HepG2 (cell line): ENCODE results near the gene AGXT. TPM values are rescaled to one million over a fixed set of nuclear protein-coding genes. Genes with fewer than 3 reads are reported as not detected.

ENCODE experiments used
- ATAC-seq: fragments of 200-7000 bp; cut with Tn5 transposase; 3 replicates; pipeline ENCODE4 v1.9.1; 2020; ENCODE audit warnings: mild to moderate bottlenecking, moderate library complexity
- BruUV-seq: library from RNA; stranded (reverse); fragments of 400-500 nt; replicated peaks from 2 replicates; lab custom pipeline; 2021; lab: Mats Ljungman, UMichigan
- CTCF ChIA-PET: fragments of 300-600 bp; formaldehyde crosslinking; extraction: SDS; loops from one replicate; lab custom pipeline; 2021; ENCODE audit warnings: low total read pairs, inconsistent platforms, low intra/inter-chr PET ratio; lab: Yijun Ruan, JAX
- POLR2A ChIA-PET: fragments of 350-600 bp; sonication (Branson Sonifier 250); formaldehyde crosslinking; loops from one replicate; lab custom pipeline; 2020; ENCODE audit warnings: antibody characterized with exemption, inconsistent platforms; lab: Yijun Ruan, JAX
- DNase-seq: peaks from one replicate; pipeline ENCODE4 v3.0.0-alpha.2; 2015; ENCODE audit warnings: low spot score
- FAIRE-seq: peaks from 3 replicates; lab custom pipeline; 2011; peaks lifted over from hg19 to GRCh38; lab: Jason Lieb, UNC
- H2AFZ ChIP-seq: one replicate; pipeline ENCODE4 v1.6.1; 2011; ENCODE audit warnings: low read length, inconsistent platforms
- H3K27ac ChIP-seq: fragments of 300-600 bp; 3 replicates; pipeline ENCODE4 v1.8.0; 2011; ENCODE audit warnings: mixed run types, mild to moderate bottlenecking, mixed read lengths, low read length, inconsistent platforms; ENCODE audit not compliant: insufficient read depth; ENCODE audit errors: extremely low read length
- H3K27me3 ChIP-seq, 2 experiments: fragments of 200-600 bp in 1 of 2; 2 replicates in 1 of 2; 3 replicates in 1 of 2; pipeline versions ENCODE4 v1.6.0 to v1.8.0; 2011; ENCODE audit warnings: low read length in 2 of 2, mild to moderate bottlenecking in 2 of 2, moderate library complexity in 2 of 2, inconsistent platforms in 1 of 2; ENCODE audit not compliant: insufficient read depth in 2 of 2, control insufficient read depth in 1 of 2
- H3K36me3 ChIP-seq, 2 experiments: fragments of 200-600 bp in 1 of 2; replicated peaks in 1 of 2; 2 replicates in 1 of 2; 3 replicates in 1 of 2; pipeline versions ENCODE4 v1.5.1 to v1.8.0; 2011; ENCODE audit warnings: low read length in 2 of 2, inconsistent platforms in 1 of 2; ENCODE audit not compliant: insufficient read depth in 2 of 2, control insufficient read depth in 1 of 2
- H3K4me1 ChIP-seq: 2 replicates; pipeline ENCODE4 v1.5.1; 2012; ENCODE audit warnings: low read length, inconsistent platforms; ENCODE audit not compliant: insufficient read depth
- H3K4me2 ChIP-seq: 2 replicates; pipeline ENCODE4 v1.6.0; 2011; ENCODE audit warnings: low read depth, low read length, inconsistent platforms
- H3K4me3 ChIP-seq, 3 experiments: fragments of 200-600 bp in 1 of 3; sonication (generic), shearing (Covaris generic) in 1 of 3; replicated peaks in 1 of 3; 2 replicates each; pipeline ENCODE4 v1.5.1; 2011 to 2016; ENCODE audit warnings: low read length in 3 of 3, inconsistent platforms in 2 of 3, low read depth in 2 of 3, mild to moderate bottlenecking in 2 of 3, control low read depth in 1 of 3, mixed read lengths in 1 of 3; ENCODE audit not compliant: insufficient read depth in 1 of 3
- H3K79me2 ChIP-seq: one replicate; pipeline ENCODE4 v1.6.1; 2011; ENCODE audit warnings: low read length, inconsistent platforms; ENCODE audit not compliant: insufficient read depth
- H3K9ac ChIP-seq: 2 replicates; pipeline ENCODE4 v1.6.0; 2011; ENCODE audit warnings: mild to moderate bottlenecking, low read depth, low read length, inconsistent platforms; ENCODE audit not compliant: insufficient read depth
- H3K9me3 ChIP-seq: 2 replicates; pipeline ENCODE4 v1.5.1; 2012; ENCODE audit warnings: mild to moderate bottlenecking, low read length
- H4K20me1 ChIP-seq: 2 replicates; pipeline ENCODE4 v1.6.0; 2011; ENCODE audit warnings: inconsistent platforms, mild to moderate bottlenecking, low read length, moderate library complexity; ENCODE audit not compliant: insufficient read depth
- ELF3 ChIP-seq: IDR thresholded peaks from 2 replicates; pipeline ENCODE4 v1.6.1; 2016; ENCODE audit warnings: missing genetic modification reagents, missing compliant biosample characterization
- IKZF5 ChIP-seq: IDR thresholded peaks from 2 replicates; pipeline ENCODE4 v1.6.1; 2018; ENCODE audit warnings: missing genetic modification reagents, mild to moderate bottlenecking, missing compliant biosample characterization
- KAT8 ChIP-seq: IDR thresholded peaks from 2 replicates; pipeline ENCODE4 v1.6.1; 2016; ENCODE audit warnings: missing genetic modification reagents, missing compliant biosample characterization
- KDM2A ChIP-seq: sonication (generic); formaldehyde crosslinking; IDR thresholded peaks from 2 replicates; pipeline ENCODE4 v1.4.0; 2020; ENCODE audit warnings: low read depth, missing genetic modification reagents, borderline replicate concordance
- NFYB ChIP-seq: sonication (generic); formaldehyde crosslinking; IDR thresholded peaks from 2 replicates; pipeline ENCODE4 v1.4.0; 2020; ENCODE audit warnings: missing genetic modification reagents
- PTBP1 ChIP-seq: fragments of 200-400 bp; formaldehyde crosslinking; IDR thresholded peaks from 2 replicates; pipeline ENCODE4 v1.6.1; 2018; ENCODE audit warnings: low read length, low read depth; ENCODE audit not compliant: poor library complexity, severe bottlenecking
- THRA ChIP-seq: sonication (generic); formaldehyde crosslinking; IDR thresholded peaks from 2 replicates; pipeline ENCODE4 v1.4.0; 2020; ENCODE audit warnings: missing genetic modification reagents, borderline replicate concordance
- ZFP62 ChIP-seq: sonication (generic); formaldehyde crosslinking; IDR thresholded peaks from 2 replicates; pipeline ENCODE4 v1.4.0; 2020; ENCODE audit warnings: missing genetic modification reagents
- ZKSCAN1 ChIP-seq: fragments of 150-350 bp; IDR thresholded peaks from 2 replicates; pipeline ENCODE4 v1.6.1; 2014; ENCODE audit warnings: low read length
- ZNF235 ChIP-seq: sonication (generic); formaldehyde crosslinking; IDR thresholded peaks from 2 replicates; pipeline ENCODE4 v1.8.1; 2023; ENCODE audit warnings: mild to moderate bottlenecking, missing genetic modification reagents, borderline replicate concordance
- ZNF468 ChIP-seq: sonication (generic); formaldehyde crosslinking; IDR thresholded peaks from 2 replicates; pipeline ENCODE4 v1.8.0; 2022; ENCODE audit warnings: mild to moderate bottlenecking, moderate library complexity, missing genetic modification reagents
- ZNF501 ChIP-seq: sonication (generic); formaldehyde crosslinking; IDR thresholded peaks from 2 replicates; pipeline ENCODE4 v1.5.1; 2020; ENCODE audit warnings: mild to moderate bottlenecking, moderate library complexity, missing genetic modification reagents
- ZNF510 ChIP-seq: sonication (generic); formaldehyde crosslinking; IDR thresholded peaks from 2 replicates; pipeline ENCODE4 v1.4.0; 2020; ENCODE audit warnings: low read depth, mild to moderate bottlenecking, missing genetic modification reagents
- ZNF761 ChIP-seq: sonication (generic); formaldehyde crosslinking; conservative IDR thresholded peaks from 2 replicates; pipeline ENCODE4 v1.4.0; 2020; ENCODE audit warnings: mild to moderate bottlenecking, missing genetic modification reagents
- WGBS: methylation state at CpG from one replicate; pipeline ENCODE4 v1.1.6; 2017; ENCODE audit warnings: low lambda C conversion rate; 5-methylcytosine and 5-hydroxymethylcytosine counted together
- in situ Hi-C: cut with HindIII; loops from 2 replicates; pipeline ENCODE4 v1.10.0; 2017; ENCODE audit warnings: low pct_unique_long_range_greater_than_20kb; ENCODE audit not compliant: extremely low pct_ligation_motif_present
- intact Hi-C: fragments of 100-400 bp; cut with micrococcal nuclease; formaldehyde crosslinking; loops from one replicate; pipeline ENCODE4 v1.10.0; 2022; ENCODE audit not compliant: unreplicated experiment
- polyA plus RNA-seq, 8 experiments: library from polyadenylated mRNA; depleted of rRNA in 3 of 8; stranded (reverse) in 7 of 8; unstranded in 1 of 8; fragments of >200 nt; fragmentation: Illumina TruSeq in 4 of 8; extraction: Trizol in 4 of 8; gene quantifications; 2 replicates each; pipeline versions ENCODE4 v1.2.1 to v1.2.3, GENCODE V29; 2011 to 2016; ENCODE audit warnings: low read depth in 4 of 8, missing spikeins in 1 of 8, mixed read lengths in 1 of 8; ENCODE audit not compliant: insufficient read depth in 1 of 8
- total RNA-seq, 5 experiments: library from RNA; depleted of rRNA; stranded (reverse); fragments of >200 nt; fragmentation: Illumina TruSeq; extraction: Trizol; gene quantifications; 2 replicates each; pipeline ENCODE4 v1.2.3, GENCODE V29; 2016; ENCODE audit warnings: low read depth in 1 of 5

AGXT gene
- total and polyA plus RNA-seq, 2 of the 13 experiments (the other 11 are each of a cell fraction or from before 2014, with no cell fraction given), result 41.9 to 96.1 TPM

DNA sequence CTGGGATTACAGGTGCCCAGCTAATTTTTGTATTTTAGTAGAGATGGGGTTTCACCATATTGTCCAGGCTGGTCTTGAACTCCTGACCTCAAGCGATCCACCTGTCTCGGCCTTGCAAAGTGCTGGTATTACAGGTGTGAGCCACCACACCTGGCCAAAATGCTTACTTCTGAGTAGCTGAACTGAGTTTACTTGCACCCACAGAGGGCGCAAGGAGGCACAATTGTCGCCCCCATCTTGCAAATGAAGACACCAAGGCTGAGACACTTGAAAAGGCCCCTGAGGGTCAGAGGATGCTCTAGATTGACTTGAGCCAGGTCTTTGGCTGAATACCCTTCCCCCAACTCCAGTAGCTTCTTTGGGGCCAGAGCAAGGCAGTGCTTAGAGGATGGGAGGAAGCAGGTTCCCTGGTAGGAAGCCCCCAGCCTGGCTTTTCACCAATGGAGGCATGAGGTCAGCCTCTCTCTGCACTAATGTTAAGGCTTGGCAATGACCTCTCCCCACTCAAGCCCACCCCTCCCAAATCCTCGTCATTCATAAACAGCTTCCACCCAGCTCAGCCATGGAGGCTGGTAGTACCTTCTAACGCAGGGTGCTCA is 34.1 kb upstream of the AGXT start (continued):
- TF ChIP-seq PTBP1, result no peak

DNA sequence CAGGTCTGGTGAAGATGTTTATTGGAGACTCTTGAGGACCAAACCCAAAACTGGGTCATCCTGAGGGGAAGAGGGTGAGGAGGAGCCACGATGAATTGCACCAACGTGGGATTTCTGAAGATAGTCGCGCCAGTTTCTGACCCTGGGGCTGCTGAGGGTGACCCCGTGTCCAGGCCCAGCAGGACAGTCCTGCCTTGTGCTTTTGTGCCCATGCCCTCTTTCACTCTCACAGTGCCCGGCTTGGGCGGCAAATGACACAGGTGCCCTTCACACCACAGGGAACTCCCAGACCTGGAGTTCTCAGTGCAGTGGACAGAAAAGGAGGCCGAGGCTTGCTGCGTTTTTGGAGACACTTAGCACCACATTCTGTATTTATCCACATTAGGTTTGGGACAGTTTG is 33.1 kb upstream of the AGXT start:
- POLR2A ChIA-PET, result no interaction called here
- H2AFZ ChIP-seq, result no peak overlapping the region
- no peak overlapping the region for H3K27ac ChIP-seq
- FAIRE-seq (no peak), ATAC-seq (no peak), DNase-seq (no peak)
- in situ Hi-C loops (no loop called here), intact Hi-C loops (loop anchor here (10.0 kb wide), 1 partner anchor 231 kb away; no protein-coding TSS in a partner anchor)
- TF ChIP-seq IKZF5 (CRISPR knock-in tag), result no peak
- no peak for TF ChIP-seq KAT8 (CRISPR knock-in tag)
- TF ChIP-seq ZKSCAN1, result no peak
- TF ChIP-seq KDM2A (CRISPR knock-in tag), result no peak
- no peak for TF ChIP-seq ZNF468
- no peak for TF ChIP-seq THRA (CRISPR knock-in tag)
- TF ChIP-seq ZFP62 (CRISPR knock-in tag), result no peak
- TF ChIP-seq ZNF501, result no peak
- TF ChIP-seq ELF3 (CRISPR knock-in tag), result no peak
- TF ChIP-seq ZNF510, result no peak
- no peak for TF ChIP-seq ZNF235
- no peak for TF ChIP-seq ZNF761 (CRISPR knock-in tag)
- no peak for TF ChIP-seq NFYB (CRISPR knock-in tag)
- CTCF ChIA-PET, result no interaction called here
- H3K4me3 ChIP-seq, result no peak overlapping the region
- H3K27me3 ChIP-seq, result peaks cover 12 to 55% of the 10 kb centered on the region in 2 experiments
- WGBS, result 13% methylated on average over 9 of the region's 9 CpGs
- H3K4me1 ChIP-seq, result peaks cover 7% of the 10 kb centered on the region
- H3K79me2 ChIP-seq, result no peaks in the 10 kb centered on the region
- H3K9ac ChIP-seq, result no peak overlapping the region
- H4K20me1 ChIP-seq, result peaks cover 11% of the 10 kb centered on the region; the same call in 1 of the 2 replicates
- H3K36me3 ChIP-seq, result no peaks in the 10 kb centered on the region
- no peaks in the 10 kb centered on the region for H3K9me3 ChIP-seq
- BruUV-seq, result no TSS peak
- no peak overlapping the region for H3K4me2 ChIP-seq
